Measurements from ENCODE around the gene NTHL1. TPM values are rescaled to one million over a fixed set of nuclear protein-coding genes. Genes with fewer than 3 reads are reported as not detected.
A peak's percentile ranks its signal among the peaks of the same experiment; 100 is the strongest.
"Not testable (repeated sequence)": the region's sequence is repeated elsewhere in the genome, so short reads cannot be mapped to it uniquely, and the experiment has no call there.

NTHL1 gene
- total RNA-seq, 1 experiment from 2014 or later: 74.7 TPM

DNA sequence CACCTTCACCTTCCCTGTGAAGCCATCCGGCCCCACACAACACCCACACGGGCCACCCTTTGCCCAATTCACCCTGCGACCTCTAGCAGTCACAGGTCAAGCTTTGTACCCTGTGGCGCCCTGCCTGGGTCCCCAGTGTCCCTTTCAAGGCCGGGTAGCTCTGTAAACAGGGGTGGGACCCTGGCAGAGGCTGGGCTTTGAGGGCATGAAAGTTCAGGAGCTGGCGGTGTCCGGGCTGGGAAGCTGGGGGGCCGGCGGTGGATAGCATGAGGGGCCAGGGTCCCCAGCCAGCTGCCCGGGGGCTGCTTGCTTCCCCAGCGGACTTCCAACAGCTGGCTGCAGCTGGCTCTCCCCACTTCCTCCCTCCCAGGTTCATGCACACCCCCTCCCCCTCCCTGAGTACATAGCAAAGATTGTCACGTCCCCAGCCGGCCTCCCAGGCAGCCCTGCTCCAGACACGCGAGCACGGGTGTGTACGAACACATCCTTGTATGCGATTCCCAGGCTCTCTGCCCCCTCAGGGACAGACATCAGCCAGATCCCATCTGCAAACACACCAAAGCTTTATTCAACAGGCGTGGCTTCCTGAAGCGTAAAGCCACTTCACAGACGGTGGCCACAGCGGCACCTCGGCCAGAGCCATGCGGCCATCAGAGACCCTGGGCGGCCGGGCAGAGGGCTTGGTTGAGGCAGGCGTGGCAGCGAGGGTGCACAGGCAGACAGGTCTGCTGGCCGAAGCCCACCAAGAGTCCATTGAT lies 8.2 kb downstream of the NTHL1 start:
- DNase-seq: no peak
- Histone ChIP-seq H3K27me3 (no peaks in the 10 kb centered on the region), H3K36me3 (peaks cover 6% of the 10 kb centered on the region), H3K4me3 (no peak overlapping the region), H3K9me3 (no peaks in the 10 kb centered on the region)

DNA sequence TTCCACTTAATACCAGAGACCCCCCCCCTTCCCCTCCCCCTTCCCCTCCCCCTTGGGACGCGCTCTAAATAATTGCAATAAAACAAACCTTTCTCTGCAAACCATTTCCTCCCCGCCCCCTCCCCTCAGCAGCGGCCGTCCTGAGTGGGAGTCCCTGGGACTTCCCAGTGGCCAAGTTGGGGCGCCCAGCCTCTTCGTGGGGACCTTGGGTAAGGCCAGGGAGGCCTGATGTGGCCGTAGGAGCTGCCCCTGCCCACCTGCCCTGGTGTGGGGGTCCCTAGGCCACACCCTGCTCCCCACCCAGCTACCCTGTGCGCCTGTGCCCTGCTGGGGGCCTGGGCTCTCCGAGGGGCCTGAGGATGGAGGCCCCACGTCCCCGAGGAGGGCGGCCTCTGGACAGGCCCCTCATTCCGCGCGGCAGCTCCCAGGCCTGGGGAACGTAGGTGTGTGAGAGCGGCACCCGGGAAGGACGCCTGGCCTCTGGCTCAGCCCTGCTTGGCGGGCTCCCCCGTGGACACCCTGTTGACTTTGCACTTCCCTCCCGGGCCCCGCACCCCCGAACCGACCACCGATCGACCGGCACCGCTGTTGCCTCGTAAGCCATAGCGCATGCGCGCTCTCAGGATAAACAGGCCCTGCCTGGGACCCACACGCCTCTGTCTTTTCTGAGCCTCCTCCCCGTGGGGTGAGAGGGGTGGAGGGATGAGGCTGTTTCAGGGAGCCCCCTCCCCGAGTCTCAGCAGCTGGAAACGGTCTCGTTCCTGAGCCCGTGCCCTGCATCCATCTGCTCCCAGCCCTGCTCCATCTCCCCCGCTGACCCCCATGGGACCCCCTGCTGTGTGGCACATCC lies 9.0 kb downstream of the NTHL1 start:
- Histone ChIP-seq H3K36me3 (peaks cover 4% of the 10 kb centered on the region; the same call in 1 of the 2 replicates), H3K4me3 (no peak overlapping the region)

DNA sequence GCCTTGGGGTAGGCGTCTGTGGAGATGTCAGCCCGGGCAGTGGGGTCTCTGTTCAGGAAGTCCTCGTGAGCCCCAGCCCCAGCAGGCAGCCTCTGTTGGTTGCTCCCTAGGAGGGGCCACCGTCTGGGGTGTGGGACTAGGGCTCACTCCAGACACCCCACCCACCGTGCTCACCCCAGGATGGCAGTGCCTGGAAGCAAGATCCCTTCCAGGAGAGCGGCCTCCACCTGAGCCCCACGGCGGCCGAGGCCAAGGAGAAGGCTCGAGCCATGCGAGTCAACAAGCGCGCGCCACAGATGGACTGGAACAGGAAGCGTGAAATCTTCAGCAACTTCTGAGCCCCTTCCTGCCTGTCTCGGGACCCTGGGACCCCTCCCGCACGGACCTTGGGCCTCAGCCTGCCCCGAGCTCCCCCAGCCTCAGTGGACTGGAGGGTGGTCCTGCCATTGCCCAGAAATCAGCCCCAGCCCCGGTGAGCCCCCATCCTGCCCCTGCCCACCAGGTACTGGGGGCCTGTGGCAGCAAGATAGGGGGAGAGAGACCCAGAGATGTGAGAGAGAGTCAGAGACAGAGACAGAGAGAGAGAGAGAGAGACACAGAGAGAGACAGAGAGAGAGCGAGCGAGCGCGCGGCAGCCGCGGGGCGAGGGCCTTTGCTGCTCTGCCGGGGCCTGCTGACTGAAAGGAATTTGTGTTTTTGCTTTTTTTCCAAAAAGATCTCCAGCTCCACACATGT lies 9.8 kb downstream of the NTHL1 start:
- Histone ChIP-seq H3K9me3 (no peaks in the 10 kb centered on the region), H3K4me3 (no peak overlapping the region), H3K27me3 (no peaks in the 10 kb centered on the region), H3K36me3 (no peaks in the 10 kb centered on the region)
- no peak for DNase-seq

More for the DNA sequence above, 9.0 kb downstream of the NTHL1 start:
- no peak for DNase-seq
- no peaks in the 10 kb centered on the region for H3K9me3 ChIP-seq
- no peaks in the 10 kb centered on the region for H3K27me3 ChIP-seq

DNA sequence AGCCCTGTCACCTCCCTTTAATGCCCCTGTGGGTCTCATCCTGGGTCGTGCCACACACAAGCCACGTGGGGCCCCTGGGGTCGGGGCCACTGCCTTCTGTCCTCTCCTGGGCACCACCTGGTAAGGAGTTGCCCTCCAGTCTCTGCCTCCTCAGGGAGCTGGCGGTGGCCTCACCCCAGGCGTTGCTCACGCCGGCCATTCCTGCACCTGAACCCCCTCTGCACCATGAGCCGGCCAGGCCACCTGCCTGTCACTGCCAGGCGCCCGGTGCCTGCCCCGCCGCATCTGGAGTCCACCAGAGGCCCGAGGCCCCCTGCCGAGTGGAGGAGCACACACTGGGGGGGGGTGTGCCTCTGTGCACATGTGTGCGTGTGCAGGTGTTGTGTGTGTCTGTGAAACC lies 10.5 kb downstream of the NTHL1 start:
- H3K9me3 ChIP-seq: no peaks in the 10 kb centered on the region
- H3K36me3 ChIP-seq: no peaks in the 10 kb centered on the region
- no peak for DNase-seq
- H3K27me3 ChIP-seq: no peaks in the 10 kb centered on the region
- H3K4me3 ChIP-seq: no peak overlapping the region

DNA sequence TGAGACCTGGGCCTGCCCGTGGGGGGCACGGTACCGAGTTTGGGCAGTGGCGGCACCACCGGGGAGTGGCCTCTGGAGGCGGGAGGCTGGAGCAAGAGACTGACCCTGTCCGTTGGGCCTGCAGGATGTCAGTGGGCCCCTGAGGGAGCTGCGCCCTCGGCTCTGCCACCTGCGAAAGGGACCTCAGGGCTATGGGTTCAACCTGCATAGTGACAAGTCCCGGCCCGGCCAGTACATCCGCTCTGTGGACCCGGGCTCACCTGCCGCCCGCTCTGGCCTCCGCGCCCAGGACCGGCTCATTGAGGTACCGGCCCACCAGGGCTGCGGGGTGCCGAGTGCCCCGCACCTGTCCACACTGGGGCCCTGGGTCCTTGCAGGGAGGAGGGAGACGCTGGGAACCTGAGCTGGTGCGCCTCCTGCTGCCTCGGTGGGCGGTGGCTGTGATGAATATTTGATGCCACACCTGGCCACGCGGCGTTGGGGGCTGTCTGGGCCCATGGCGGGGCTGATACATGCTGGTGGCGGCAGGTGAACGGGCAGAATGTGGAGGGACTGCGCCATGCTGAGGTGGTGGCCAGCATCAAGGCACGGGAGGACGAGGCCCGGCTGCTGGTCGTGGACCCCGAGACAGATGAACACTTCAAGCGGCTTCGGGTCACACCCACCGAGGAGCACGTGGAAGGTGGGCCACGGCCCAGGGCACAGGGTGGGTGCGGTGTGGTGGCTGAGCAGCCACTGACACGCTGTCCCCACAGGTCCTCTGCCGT lies 11.3 kb downstream of the NTHL1 start:
- no peak overlapping the region for H3K4me3 ChIP-seq
- no peaks in the 10 kb centered on the region for H3K36me3 ChIP-seq
- no peak for DNase-seq
- no peaks in the 10 kb centered on the region for H3K27me3 ChIP-seq
- H3K9me3 ChIP-seq: no peaks in the 10 kb centered on the region

DNA sequence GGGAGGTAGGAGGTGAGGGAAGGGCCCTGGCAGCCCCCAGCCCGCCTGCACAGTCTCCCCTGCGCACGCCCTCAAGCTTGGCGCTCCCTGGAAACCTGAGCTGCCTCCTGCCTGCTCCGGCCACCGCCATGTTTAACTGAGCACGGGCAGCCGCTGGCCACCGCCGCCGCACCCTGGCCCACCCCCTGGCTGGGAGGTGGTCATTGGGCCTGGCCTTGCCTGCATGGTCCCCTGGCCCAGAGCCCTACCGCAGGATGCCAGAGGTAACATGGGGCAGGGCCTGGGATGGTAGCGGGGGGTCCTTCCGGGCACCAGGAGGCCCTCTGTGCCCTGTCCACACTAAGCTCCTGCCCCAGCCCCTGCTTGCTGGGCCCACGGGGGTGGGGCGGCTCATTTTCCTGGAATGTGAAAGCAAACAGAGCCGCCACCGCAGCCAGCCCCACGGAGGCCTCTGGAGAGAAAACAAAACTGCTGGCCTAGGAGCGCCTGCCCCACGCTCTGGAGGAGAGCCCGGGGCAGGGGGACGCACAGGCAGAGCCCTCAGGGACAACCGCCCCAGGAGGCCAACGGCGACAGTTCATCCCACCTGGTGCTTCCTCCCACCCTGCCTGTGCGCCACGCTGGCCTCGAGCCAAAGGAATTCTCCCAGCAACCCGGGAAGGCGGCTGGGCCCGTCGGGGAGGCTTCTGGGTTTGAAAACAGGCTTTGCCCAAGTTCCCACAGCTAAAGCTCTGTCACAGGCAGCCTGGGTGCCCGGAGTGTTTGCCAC lies 12.0 kb downstream of the NTHL1 start:
- peak; percentile 75 for DNase-seq
- Histone ChIP-seq H3K27me3 (no peaks in the 10 kb centered on the region), H3K9me3 (no peaks in the 10 kb centered on the region), H3K4me3 (no peak overlapping the region), H3K36me3 (no peaks in the 10 kb centered on the region)

DNA sequence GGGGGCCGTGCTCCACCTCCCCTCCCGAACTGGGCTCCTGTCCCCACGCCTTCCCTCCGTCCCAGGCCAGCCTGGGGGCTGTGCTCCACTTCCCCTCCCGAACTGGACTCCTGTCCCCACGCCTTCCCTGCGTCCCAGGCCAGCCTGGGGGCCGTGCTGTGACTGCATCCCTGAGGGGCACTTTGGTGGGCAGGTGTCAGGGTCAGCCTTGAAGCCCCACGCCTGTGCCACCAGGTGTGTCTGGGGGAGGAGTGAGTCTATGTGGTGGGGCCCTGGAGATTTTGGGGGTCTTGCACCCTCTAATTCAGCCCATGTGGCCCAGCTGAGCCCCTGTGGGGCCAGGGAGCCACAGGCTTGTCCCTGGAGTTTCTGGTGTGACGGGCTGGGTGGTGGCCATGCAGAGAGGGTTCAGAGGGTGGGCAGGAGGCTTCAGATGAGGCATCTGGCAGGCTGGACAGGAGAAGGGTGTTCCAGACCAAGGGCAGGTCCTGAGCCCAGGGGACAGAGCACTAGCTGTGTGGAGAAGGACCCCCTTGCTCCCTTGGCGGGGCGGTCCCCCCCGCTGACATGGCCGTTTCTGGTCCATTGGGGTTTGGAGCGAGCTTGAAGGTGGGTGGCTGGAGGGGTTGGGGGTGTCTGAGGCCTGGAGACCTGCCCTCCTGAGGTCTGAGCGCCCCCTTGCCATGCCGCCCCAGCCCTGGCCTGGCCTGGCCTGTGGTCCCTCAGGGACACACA lies 12.8 kb downstream of the NTHL1 start:
- Histone ChIP-seq H3K36me3 (no peaks in the 10 kb centered on the region), H3K4me3 (no peak overlapping the region), H3K27me3 (no peaks in the 10 kb centered on the region), H3K9me3 (no peaks in the 10 kb centered on the region)
- DNase-seq: no peak

DNA sequence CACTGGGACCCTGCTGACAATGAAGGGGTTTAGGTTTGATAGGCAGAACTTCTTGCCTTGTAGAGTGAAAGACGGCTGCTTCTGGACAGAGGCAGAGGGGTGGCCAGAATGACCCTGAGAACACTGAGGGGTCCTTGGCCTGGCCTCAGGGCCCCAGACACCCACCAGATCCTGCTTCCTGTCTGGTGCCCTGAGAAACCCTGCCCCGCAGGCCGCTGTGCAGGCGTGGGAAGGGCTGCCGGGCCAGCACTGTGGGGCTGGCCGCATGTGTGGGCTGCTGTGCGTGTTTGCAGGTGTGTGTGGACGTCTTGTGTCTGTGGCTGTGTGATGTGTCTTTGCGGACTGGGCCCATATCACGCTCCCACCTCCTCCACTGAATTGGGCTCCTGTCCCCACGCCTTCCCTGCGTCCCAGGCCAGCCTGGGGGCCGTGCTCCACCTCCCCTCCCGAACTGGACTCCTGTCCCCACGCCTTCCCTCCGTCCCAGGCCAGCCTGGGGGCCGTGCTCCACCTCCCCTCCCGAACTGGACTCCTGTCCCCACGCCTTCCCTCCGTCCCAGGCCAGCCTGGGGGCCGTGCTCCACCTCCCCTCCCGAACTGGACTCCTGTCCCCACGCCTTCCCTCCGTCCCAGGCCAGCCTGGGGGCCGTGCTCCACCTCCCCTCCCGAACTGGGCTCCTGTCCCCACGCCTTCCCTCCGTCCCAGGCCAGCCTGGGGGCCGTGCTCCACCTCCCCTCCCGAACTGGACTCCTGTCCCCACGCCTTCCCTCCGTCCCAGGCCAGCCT lies 13.5 kb downstream of the NTHL1 start:
- 0 out of 2 replicates have a peak overlapping the region, but pooled peaks have one; percentile 1 for H3K4me3 ChIP-seq
- DNase-seq, H3K36me3 ChIP-seq, H3K9me3 ChIP-seq, H3K27me3 ChIP-seq: not testable (repeated sequence)

DNA sequence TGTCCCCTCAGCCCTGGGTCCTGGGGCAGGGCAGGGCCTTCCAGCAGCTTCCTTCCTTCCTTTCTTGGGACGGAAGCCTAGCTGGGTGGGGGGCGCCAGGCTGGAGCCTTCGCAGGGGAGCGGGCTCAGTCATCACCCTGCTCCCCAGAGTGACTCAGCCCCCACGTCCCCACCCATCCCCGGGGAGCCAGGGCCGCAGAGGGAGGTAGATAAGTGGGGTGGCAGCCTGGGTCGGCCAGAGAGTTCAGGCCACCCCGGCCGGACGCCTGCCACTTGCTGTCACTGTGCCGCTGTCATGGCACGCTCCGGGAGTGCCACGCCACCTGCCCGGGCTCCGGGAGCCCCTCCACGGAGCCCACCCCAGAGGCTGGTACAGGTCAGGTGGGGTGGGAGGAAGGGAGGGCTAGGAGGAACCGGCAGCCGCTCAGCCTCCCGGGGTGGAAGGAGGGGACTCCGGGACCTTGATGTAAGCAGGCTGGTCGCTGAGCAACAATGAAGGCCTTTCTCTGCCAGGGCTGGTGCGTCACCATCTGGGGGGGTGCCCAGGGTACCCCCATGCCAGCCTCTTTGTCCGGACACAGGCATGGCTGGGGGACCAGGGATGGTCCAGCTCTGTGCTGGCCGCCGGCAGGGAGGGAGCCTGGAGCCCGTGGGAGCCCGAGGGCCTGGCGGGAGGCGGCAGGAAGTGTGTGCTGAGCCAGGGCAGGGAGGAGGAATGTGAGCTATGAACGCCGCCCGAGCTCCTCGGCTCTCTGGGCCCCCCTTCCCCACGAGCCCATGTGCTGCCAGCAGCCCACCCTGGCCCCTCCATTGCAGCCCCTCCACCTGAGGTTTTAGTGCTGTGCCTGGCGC lies 14.4 kb downstream of the NTHL1 start:
- DNase-seq: peak; percentile 82
- Histone ChIP-seq H3K9me3 (no peaks in the 10 kb centered on the region), H3K36me3 (no peaks in the 10 kb centered on the region), H3K4me3 (0 out of 2 replicates have a peak overlapping the region, but pooled peaks have one; percentile 1), H3K27me3 (no peaks in the 10 kb centered on the region)

DNA sequence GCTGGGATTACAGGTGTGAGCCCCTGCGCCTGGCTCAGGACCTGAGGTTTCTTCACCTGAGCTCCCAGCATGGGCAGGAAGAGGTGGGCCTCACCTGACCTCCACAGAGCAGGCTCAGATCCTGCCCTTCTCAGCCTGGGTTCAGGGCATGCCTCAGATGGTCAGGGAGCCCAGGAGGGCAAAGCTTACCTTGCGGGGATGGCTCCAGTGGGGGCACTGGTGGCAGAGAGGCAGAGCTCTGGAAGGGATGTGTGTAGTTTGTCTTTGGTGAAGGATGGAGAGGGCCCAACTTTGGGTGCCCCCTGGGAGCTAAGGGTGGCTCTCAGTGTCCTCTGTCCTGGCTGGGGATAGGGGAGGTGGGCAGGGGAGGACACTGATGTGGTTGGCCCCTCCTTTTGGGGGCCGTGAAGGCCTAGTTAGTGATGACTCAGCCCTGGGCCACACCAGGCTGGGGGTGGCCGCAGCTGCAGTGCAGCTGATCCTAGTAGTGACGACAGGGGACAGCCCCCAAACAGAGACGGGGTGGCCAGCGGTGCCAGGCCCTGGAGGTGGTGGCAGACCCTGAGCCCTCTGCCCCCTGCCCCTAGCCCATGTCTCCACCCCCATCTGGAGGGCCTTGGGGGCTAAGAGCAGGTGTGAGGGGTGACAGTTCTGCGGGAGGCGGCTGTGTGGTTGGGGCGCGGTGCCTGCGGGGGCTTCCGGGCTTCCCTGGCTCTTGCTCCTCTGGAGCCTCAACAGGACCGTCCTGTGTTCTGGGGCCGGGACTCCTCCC lies 15.2 kb downstream of the NTHL1 start:
- Histone ChIP-seq H3K27me3 (no peaks in the 10 kb centered on the region), H3K36me3 (no peaks in the 10 kb centered on the region), H3K4me3 (no peak overlapping the region), H3K9me3 (no peaks in the 10 kb centered on the region)
- no peak for DNase-seq

DNA sequence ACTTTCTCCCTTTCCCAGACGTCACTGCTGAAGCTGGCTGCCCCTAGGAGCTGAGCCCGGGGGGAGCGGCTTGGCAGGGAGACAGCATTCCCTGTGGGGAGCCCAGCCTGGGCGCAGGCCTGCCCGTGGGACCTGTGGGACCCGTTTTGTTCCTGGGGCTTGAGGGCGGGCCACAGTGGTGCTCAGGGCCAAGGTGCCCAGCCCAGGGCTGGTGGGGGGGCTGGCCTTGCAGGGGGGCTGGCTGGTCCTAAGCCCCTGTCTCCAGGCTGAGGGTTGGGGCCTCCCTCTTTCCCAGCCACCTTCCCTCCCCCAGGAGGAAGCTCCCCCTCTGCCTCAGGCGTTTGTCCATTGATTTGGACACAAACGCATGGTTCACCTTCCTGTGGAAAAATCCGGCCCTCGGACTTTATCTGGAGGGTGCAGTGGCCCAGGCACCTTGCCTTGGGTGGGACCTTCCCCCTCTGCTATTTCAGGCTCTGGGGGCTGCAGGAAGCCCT lies 16.5 kb downstream of the NTHL1 start:
- H3K4me3 ChIP-seq: no peak overlapping the region
- DNase-seq: no peak
- H3K36me3 ChIP-seq: no peaks in the 10 kb centered on the region
- H3K27me3 ChIP-seq: no peaks in the 10 kb centered on the region
- no peaks in the 10 kb centered on the region for H3K9me3 ChIP-seq

DNA sequence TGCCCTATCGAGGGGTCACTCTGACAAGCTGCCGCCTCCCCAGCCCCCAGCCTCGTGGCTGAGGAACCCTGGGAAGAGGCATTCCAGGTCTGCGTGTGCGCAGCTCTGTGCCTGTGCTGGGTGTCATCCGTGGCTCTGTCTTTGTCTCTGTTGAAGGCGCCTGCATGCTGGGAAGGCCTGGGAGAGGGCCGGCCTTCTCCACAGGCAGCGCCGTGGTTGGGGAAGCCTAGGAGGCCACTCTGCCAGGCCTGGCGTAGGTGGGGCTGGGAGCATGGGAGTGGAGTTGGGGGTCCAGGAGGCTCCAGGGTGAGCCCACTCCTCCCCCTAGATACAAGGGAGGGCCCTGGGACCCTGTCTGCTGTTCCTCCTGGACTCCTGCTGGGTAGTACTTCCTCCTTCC lies 17.6 kb downstream of the NTHL1 start:
- no peak for DNase-seq
- Histone ChIP-seq H3K4me3 (no peak overlapping the region), H3K36me3 (no peaks in the 10 kb centered on the region), H3K9me3 (no peaks in the 10 kb centered on the region), H3K27me3 (no peaks in the 10 kb centered on the region)

DNA sequence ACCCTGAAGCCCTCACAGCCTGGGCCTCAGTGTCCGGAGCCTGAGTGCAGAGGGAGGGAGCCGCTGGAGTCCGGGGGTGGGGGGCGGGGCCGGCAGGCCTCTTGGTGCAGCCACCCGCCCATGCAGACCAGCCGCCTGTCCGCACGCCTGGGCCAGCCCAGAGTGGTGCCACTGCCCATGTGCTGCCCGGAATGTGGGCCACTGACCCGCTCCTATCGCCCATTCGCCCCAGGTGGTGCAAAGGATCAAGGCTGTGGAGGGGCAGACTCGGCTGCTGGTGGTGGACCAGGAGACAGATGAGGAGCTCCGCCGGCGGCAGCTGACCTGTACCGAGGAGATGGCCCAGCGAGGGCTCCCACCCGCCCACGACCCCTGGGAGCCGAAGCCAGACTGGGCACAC lies 18.3 kb downstream of the NTHL1 start:
- no peak overlapping the region for H3K4me3 ChIP-seq
- no peaks in the 10 kb centered on the region for H3K9me3 ChIP-seq
- no peak for DNase-seq
- no peaks in the 10 kb centered on the region for H3K36me3 ChIP-seq
- H3K27me3 ChIP-seq: no peaks in the 10 kb centered on the region

Data from MG63 (cell line).